Lower leg skin (tissue), 4 donors: ENCODE measurements around the gene ACSL6. TPM values are rescaled to one million over a fixed set of nuclear protein-coding genes. Genes with fewer than 3 reads are reported as not detected.

ENCODE experiments used
- DNase-seq, 2 donors: peaks; one replicate each; pipeline ENCODE4 v3.0.0-alpha.2; 2019; ENCODE audit warnings: low spot score in 2 of 2
- H3K4me3 ChIP-seq: fragments of 200-600 bp; sonication (generic); 2 replicates; pipeline ENCODE4 v1.5.1; 2017; ENCODE audit warnings: mild to moderate bottlenecking, low read depth; ENCODE audit not compliant: poor library complexity, severe bottlenecking
- POLR2A ChIP-seq, 2 donors: fragments of 450-650 bp; IDR thresholded peaks; one replicate each; pipeline ENCODE4 v1.6.1; 2016 to 2017; ENCODE audit warnings: antibody characterized with exemption in 2 of 2, mild to moderate bottlenecking in 1 of 2, moderate library complexity in 1 of 2
- WGBS, 2 donors: methylation state at CpG; one replicate each; pipeline ENCODE4 v1.1.5; 2018; 5-methylcytosine and 5-hydroxymethylcytosine counted together
- intact Hi-C: fragments of 100-400 bp; cut with DNase I; formaldehyde crosslinking; loops from one replicate; pipeline ENCODE4 v1.15.0; 2023; ENCODE audit warnings: low total_unique reads
- total RNA-seq, 4 donors: library from RNA; depleted of rRNA; stranded (reverse); fragments of >200 nt; gene quantifications; one replicate each; pipeline ENCODE4 v1.1.0, GENCODE V29; 2016
- TF ChIP-seq, protein P1 (sequence below), 3 donors: fragments of 450-650 bp; IDR thresholded peaks; one replicate each; pipeline ENCODE4 v1.5.1; 2016; ENCODE audit warnings: antibody characterized with exemption in 3 of 3, mild to moderate bottlenecking in 3 of 3, moderate library complexity in 2 of 3

Gene ACSL6
- total RNA-seq, 4 donors from 2014 or later: 0.27 to 0.59 (median 0.32) TPM; not detected in 1

DNA sequence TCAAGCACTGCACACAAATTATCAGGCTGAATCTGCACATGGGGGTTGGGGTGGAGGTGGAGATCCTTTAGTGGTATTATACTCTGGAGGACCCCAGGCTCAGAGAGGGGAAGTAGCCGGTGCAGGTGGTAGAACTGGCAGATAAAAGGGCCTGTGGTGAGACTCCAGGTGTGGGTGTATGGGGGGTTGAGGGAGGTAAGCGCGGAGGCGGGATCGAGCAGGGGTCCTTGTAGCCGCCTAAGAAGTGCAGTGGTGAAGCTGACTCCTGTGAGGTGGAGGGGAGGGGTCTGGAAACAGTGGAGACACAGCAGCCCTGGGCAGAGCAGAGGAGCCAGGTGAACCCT, 841 bp downstream of the ACSL6 start:
- DNase-seq: peak in 1 of 2 donors; percentile 67
- H3K4me3 ChIP-seq: no peak overlapping the region
- TF ChIP-seq, protein P1, sequence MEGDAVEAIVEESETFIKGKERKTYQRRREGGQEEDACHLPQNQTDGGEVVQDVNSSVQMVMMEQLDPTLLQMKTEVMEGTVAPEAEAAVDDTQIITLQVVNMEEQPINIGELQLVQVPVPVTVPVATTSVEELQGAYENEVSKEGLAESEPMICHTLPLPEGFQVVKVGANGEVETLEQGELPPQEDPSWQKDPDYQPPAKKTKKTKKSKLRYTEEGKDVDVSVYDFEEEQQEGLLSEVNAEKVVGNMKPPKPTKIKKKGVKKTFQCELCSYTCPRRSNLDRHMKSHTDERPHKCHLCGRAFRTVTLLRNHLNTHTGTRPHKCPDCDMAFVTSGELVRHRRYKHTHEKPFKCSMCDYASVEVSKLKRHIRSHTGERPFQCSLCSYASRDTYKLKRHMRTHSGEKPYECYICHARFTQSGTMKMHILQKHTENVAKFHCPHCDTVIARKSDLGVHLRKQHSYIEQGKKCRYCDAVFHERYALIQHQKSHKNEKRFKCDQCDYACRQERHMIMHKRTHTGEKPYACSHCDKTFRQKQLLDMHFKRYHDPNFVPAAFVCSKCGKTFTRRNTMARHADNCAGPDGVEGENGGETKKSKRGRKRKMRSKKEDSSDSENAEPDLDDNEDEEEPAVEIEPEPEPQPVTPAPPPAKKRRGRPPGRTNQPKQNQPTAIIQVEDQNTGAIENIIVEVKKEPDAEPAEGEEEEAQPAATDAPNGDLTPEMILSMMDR (IDR thresholded peaks at IDR 0.05): no peak
- no peak for TF ChIP-seq POLR2A (IDR thresholded peaks at IDR 0.05)
- intact Hi-C loops: no loop called here
- WGBS, 2 donors: 77% methylated on average over 6 of the region's 6 CpGs

DNA sequence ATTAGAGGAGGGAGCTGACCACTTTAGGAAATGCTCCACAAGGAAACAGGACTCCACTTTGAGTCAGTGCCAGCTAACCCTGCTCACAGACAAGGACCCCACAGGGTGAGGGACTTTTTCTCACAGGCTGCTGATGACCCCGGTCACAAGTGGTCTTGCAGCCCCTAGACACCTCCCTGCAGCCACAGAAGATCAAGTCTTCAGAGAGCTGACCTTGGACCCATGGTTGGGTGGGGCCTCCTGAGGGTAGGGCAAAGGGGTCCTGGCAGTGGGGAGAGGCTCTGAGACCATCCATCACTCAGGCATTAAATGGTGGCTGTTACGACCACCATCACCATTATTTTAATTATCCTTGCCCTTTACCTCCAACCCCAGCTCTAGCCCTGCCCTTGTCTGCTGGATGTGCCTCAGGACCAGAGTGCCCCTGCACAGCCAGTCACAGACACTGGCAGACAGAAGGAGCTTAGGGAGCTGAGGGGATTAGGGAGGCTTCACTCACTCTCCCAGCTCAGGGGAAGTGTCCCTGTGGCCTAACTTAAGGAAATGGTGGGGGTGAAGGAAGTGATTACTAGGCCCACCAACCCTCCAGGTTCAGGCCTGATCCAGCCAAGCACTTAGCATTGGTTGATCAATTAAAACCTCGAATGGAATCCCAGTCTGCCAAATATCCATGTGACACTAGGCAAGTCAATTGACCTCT, 1.6 kb downstream of the ACSL6 start:
- H3K4me3 ChIP-seq: no peak overlapping the region
- 83 to 86% methylated on average over 3 of the region's 3 CpGs for WGBS, 2 donors
- intact Hi-C loops: loop anchor here (10.0 kb wide), 1 partner anchor 425 kb away; no protein-coding TSS in a partner anchor

DNA sequence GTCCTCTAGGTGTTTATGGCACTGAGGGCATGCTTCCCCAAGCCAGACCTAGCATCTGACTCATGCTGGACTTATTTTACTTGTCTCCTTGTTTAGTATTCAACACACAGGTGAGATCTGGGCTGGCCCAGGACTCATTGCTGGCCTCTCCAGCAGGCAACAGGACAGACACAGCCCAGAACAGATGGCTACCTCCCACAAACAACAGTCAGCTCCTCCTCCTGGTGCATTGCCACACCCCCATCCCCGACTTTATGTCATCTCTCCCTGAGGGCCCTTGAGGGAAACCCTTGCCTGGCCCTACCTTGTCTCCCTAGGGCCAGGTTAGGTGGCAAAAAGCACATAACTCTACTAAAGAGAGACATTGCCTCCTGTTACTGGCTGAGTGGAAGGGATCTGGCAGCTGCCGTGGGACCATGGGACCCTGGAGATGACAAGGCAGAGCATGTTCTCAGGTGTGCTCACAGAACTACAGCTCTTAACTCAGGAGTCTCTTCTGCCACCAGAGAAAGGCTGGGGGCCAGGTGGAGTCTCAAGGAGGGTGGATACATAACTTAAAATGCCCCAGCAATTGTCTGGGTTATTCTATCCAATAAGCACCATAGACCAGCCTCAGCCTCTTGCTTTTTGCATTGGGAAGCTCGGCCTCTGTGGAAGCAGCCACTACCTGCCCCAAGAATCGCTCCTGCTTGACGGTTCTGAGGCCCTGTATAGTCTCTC, 2.3 kb downstream of the ACSL6 start:
- peak in 1 of 2 donors; percentile 69 for DNase-seq
- no peak for TF ChIP-seq POLR2A (IDR thresholded peaks at IDR 0.05)
- TF ChIP-seq, protein P1 (IDR thresholded peaks at IDR 0.05): no peak
- intact Hi-C loops: loop anchor here (10.0 kb wide), 1 partner anchor 424 kb away; no protein-coding TSS in a partner anchor
- no peak overlapping the region for H3K4me3 ChIP-seq
- WGBS, 2 donors: 63 to 67% methylated on average over 5 of the region's 5 CpGs

More for the DNA sequence above, 1.6 kb downstream of the ACSL6 start:
- DNase-seq: peak in 1 of 2 donors; percentile 64
- TF ChIP-seq, protein P1 (IDR thresholded peaks at IDR 0.05): no peak
- TF ChIP-seq POLR2A (IDR thresholded peaks at IDR 0.05): no peak

DNA sequence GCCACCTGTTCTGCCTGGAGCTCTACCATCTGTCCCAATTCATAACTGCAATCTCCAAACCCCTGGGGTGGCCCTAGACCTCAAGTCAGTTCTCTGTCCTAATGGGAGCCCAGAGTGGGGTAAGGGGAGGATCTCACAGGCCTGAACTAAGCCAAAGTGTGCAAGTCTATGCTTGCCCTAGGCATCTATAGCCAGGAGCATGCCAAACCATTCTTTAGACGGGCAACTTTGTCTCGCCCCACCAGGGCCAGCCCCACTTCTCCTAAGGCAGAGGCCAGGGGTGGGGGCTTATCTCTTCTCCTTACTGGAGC, 3.3 kb downstream of the ACSL6 start:
- no peak overlapping the region for H3K4me3 ChIP-seq
- intact Hi-C loops: loop anchor here (10.0 kb wide), 1 partner anchor 423 kb away; no protein-coding TSS in a partner anchor
- WGBS, 2 donors: 61% methylated on average over 2 of the region's 2 CpGs
- TF ChIP-seq POLR2A (IDR thresholded peaks at IDR 0.05): no peak
- TF ChIP-seq, protein P1 (IDR thresholded peaks at IDR 0.05): no peak
- DNase-seq: no peak

DNA sequence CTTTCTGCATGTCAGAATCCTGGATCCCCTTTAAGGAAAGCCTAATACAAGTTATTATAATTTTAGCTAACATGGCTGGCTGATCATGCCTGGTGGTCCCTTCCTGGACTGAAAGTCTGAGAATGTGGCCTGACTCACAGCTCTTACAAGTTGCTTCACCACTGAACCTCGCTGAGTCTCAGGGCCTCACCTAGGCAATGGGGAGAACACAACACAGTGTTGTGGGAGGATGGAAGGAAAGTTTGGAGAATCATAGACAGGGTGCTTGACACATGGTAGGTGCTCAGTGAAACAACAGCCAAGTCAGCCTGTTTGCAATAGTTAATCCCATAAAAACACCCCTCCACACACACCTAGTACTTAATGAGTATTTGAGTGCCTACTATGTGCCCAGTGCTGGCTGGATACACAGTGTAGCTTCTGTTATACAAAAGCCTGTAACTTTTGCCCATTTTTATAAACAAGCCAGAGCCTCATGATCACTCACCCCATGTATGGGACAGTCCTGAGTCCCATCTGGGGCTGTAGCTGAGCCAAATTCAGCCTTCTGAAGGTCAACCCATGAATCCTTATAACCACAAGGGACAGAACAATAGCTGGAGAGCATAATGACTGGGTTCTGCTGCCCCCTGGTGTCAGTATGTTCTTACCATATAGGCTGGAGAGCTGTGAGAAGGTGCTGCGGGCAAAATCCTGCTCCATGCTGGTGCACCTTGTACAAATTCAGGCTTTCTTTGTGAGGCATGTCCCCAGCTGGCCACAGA, 3.9 kb downstream of the ACSL6 start:
- intact Hi-C loops: loop anchor here (10.0 kb wide), 1 partner anchor 423 kb away; no protein-coding TSS in a partner anchor
- 39 to 85% methylated on average over 1 to 2 of the region's 2 CpGs for WGBS, 2 donors
- peak; percentile 69 to 89 for DNase-seq
- no peak for TF ChIP-seq POLR2A (IDR thresholded peaks at IDR 0.05)
- TF ChIP-seq, protein P1 (IDR thresholded peaks at IDR 0.05): peak in 1 of 3 donors; percentile 16
- H3K4me3 ChIP-seq: no peak overlapping the region
